B cell (primary cell): ENCODE measurements around the gene DSCAML1. TPM values are rescaled to one million over a fixed set of nuclear protein-coding genes. Genes with fewer than 3 reads are reported as not detected.

Experiments used
- ATAC-seq: fragments of 200-7000 bp; cut with Tn5 transposase; one replicate; pipeline ENCODE4 v1.10.0; 2021; ENCODE audit warnings: low read depth, mild to moderate bottlenecking, moderate number of reproducible peaks, moderate library complexity
- CTCF ChIA-PET: fragments of 350-600 bp; sonication (Branson Sonifier 250); formaldehyde crosslinking; loops from one replicate; lab custom pipeline; 2021; ENCODE audit warnings: antibody characterized with exemption, inconsistent platforms; lab: Charles Lee
- POLR2A ChIA-PET: fragments of 350-600 bp; sonication (Branson Sonifier 250); formaldehyde crosslinking; loops from one replicate; lab custom pipeline; 2021; ENCODE audit warnings: antibody characterized with exemption; lab: Charles Lee
- DNase-seq: peaks from one replicate; pipeline ENCODE4 v3.0.0; 2013
- H2AFZ ChIP-seq: 2 replicates; pipeline ENCODE4 v1.6.1; 2012; ENCODE audit warnings: mild to moderate bottlenecking, low read depth, low read length; ENCODE audit not compliant: insufficient read depth, poor library complexity, severe bottlenecking
- H3K27ac ChIP-seq, 2 donors: 1 replicate in 1 of 2; 2 replicates in 1 of 2; pipeline ENCODE4 v1.5.1; 2012 to 2013; ENCODE audit warnings: low read length in 2 of 2, mild to moderate bottlenecking in 2 of 2, moderate library complexity in 1 of 2
- H3K27me3 ChIP-seq, 4 experiments: fragments of 200-600 bp in 1 of 4; sonication (generic) in 1 of 4; replicated peaks in 1 of 4; 1 replicate in 2 of 4; 2 replicates in 2 of 4; pipeline versions ENCODE4 v1.6.1 to v1.7.0; 2013 to 2016; ENCODE audit warnings: low read length in 3 of 4, mild to moderate bottlenecking in 2 of 4, mixed read lengths in 1 of 4, moderate library complexity in 1 of 4; ENCODE audit not compliant: insufficient read depth in 4 of 4, control insufficient read depth in 3 of 4; ENCODE audit errors: control extremely low read depth in 1 of 4
- H3K36me3 ChIP-seq, 2 experiments: replicated peaks in 1 of 2; 1 replicate in 1 of 2; 2 replicates in 1 of 2; pipeline versions ENCODE4 v1.6.1 to v1.7.1; 2013; ENCODE audit warnings: low read length in 1 of 2; ENCODE audit not compliant: insufficient read depth in 2 of 2, control insufficient read depth in 1 of 2; ENCODE audit errors: control extremely low read depth in 1 of 2, extremely low read depth in 1 of 2
- H3K4me1 ChIP-seq, 2 donors: fragments of 200-600 bp in 1 of 2; sonication (generic) in 1 of 2; 1 replicate in 1 of 2; 2 replicates in 1 of 2; pipeline versions ENCODE4 v1.5.1 to v1.6.1; 2013 to 2017; ENCODE audit warnings: low read length in 2 of 2; ENCODE audit not compliant: control insufficient read depth in 2 of 2, insufficient read depth in 2 of 2
- H3K4me2 ChIP-seq: replicated peaks from 2 replicates; pipeline ENCODE3; 2012; ENCODE audit warnings: mild to moderate bottlenecking, low read depth, low read length; ENCODE audit not compliant: poor library complexity, severe bottlenecking
- H3K4me3 ChIP-seq, 5 experiments: fragments of 200-600 bp in 1 of 5; sonication (generic) in 1 of 5; 1 replicate in 3 of 5; 2 replicates in 2 of 5; pipeline versions ENCODE4 v1.5.1 to v1.7.0; 2011 to 2016; ENCODE audit warnings: low read length in 4 of 5, mild to moderate bottlenecking in 4 of 5, low read depth in 2 of 5, control low read depth in 1 of 5, moderate library complexity in 1 of 5; ENCODE audit not compliant: insufficient read depth in 1 of 5; ENCODE audit errors: control extremely low read depth in 1 of 5, extremely low read depth in 1 of 5
- H3K79me2 ChIP-seq: fragments of 200-600 bp; sonication (generic); one replicate; pipeline ENCODE4 v1.6.0; 2016; ENCODE audit warnings: low read length; ENCODE audit not compliant: control insufficient read depth, insufficient read depth
- H3K9ac ChIP-seq: fragments of 200-600 bp; sonication (generic); 2 replicates; pipeline ENCODE4 v1.6.1; 2017; ENCODE audit warnings: mild to moderate bottlenecking, low read length, moderate library complexity
- H3K9me3 ChIP-seq, 3 donors: one replicate each; pipeline versions ENCODE4 v1.6.1 to v1.7.1; 2013; ENCODE audit warnings: low read length in 2 of 3; ENCODE audit not compliant: control insufficient read depth in 2 of 3, insufficient read depth in 1 of 3; ENCODE audit errors: control extremely low read depth in 1 of 3
- H4K20me1 ChIP-seq: 2 replicates; pipeline ENCODE4 v1.6.0; 2012; ENCODE audit warnings: mild to moderate bottlenecking, low read length; ENCODE audit not compliant: insufficient read depth, control insufficient read depth, poor library complexity, severe bottlenecking
- H3K27ac Mint-ChIP-seq: one replicate; pipeline ENCODE4 v1.8.0; 2021; ENCODE audit warnings: mixed read lengths
- H3K27me3 Mint-ChIP-seq: one replicate; pipeline ENCODE4 v1.8.0; 2021; ENCODE audit warnings: mixed read lengths
- H3K4me1 Mint-ChIP-seq: one replicate; pipeline ENCODE4 v1.8.0; 2021; ENCODE audit warnings: mixed read lengths
- H3K4me3 Mint-ChIP-seq: one replicate; pipeline ENCODE4 v1.8.0; 2021; ENCODE audit warnings: mixed read lengths
- H3K9me3 Mint-ChIP-seq: one replicate; pipeline ENCODE4 v1.8.0; 2022; ENCODE audit warnings: mixed read lengths; ENCODE audit not compliant: insufficient read depth
- CTCF ChIP-seq: fragments of 200-600 bp; IDR thresholded peaks from one replicate; pipeline ENCODE4 v1.8.0; 2022; ENCODE audit warnings: antibody characterized with exemption, mild to moderate bottlenecking
- EZH2 ChIP-seq: IDR thresholded peaks from 2 replicates; pipeline ENCODE4 v1.6.1; 2012; ENCODE audit warnings: borderline replicate concordance, low read depth, mild to moderate bottlenecking, moderate library complexity, low read length; ENCODE audit not compliant: insufficient read depth, poor library complexity, severe bottlenecking
- WGBS: methylation state at CpG from one replicate; pipeline ENCODE4 v1.1.5; 2013; ENCODE audit warnings: missing lambda C conversion rate; ENCODE audit not compliant: insufficient coverage; 5-methylcytosine and 5-hydroxymethylcytosine counted together
- intact Hi-C: fragments of 100-400 bp; cut with micrococcal nuclease; formaldehyde crosslinking; loops from one replicate; pipeline ENCODE4 v1.10.0; 2022
- polyA plus RNA-seq: library from polyadenylated mRNA; depleted of rRNA; stranded (reverse); fragments of >200 nt; gene quantifications from 2 replicates; pipeline ENCODE4 v1.2.3, GENCODE V29; 2012
- total RNA-seq, 2 donors: library from RNA; stranded (reverse); fragments of 120-200 nt in 1 of 2; gene quantifications; 1 replicate in 1 of 2; 2 replicates in 1 of 2; pipeline versions ENCODE4 v1.2.3 to v1.2.4, GENCODE V29; 2013 to 2022

DSCAML1 gene
- total and polyA plus RNA-seq, 2 donors (not counting 1 experiment from before 2014, with no cell fraction given) = 1.2 to 6.2 TPM

- Mint-ChIP-seq H3K4me1 (no peaks in the 10 kb centered on the region), H3K27ac (no peak overlapping the region), H3K27me3 (peaks cover 35% of the 10 kb centered on the region), H3K9me3 (no peaks in the 10 kb centered on the region), H3K4me3 (no peak overlapping the region)
- ATAC-seq (no peak), DNase-seq (no peak)
- TF ChIP-seq CTCF (no peak), EZH2 (no peak)
- POLR2A ChIA-PET = no interaction called here
- no peaks in the 10 kb centered on the region for H3K36me3 ChIP-seq
- H3K4me3 ChIP-seq = no peak overlapping the region
- no peaks in the 10 kb centered on the region for H3K4me1 ChIP-seq
- H3K27me3 ChIP-seq = peaks cover 0 to 9% (median 0%) of the 10 kb centered on the region in 4 experiments
- no peak overlapping the region for H3K9ac ChIP-seq
- H3K4me2 ChIP-seq = no peak overlapping the region
- H2AFZ ChIP-seq = no peak overlapping the region
- H3K9me3 ChIP-seq = no peaks in the 10 kb centered on the region
- intact Hi-C loops = no loop called here
- CTCF ChIA-PET = no interaction called here
- no peak overlapping the region for H3K27ac ChIP-seq
- H4K20me1 ChIP-seq = no peaks in the 10 kb centered on the region
- WGBS = 94% methylated on average over 21 of the region's 25 CpGs
- H3K79me2 ChIP-seq = no peaks in the 10 kb centered on the region
Observed at GRCh38 chr11:117717485-117718314, 79.3 kb downstream of the DSCAML1 start.
